Activated naive CD8-positive, alpha-beta T cell (primary cell): ENCODE results near the gene NCLN.
"Not testable (repeated sequence)": the region's sequence is repeated elsewhere in the genome, so short reads cannot be mapped to it uniquely, and the experiment has no call there.

Experiments used
- H3K27ac Mint-ChIP-seq: one replicate; pipeline ENCODE4 v1.8.0; 2021; ENCODE audit warnings: mixed read lengths
- H3K27me3 Mint-ChIP-seq: one replicate; pipeline ENCODE4 v1.8.0; 2021; ENCODE audit warnings: mixed read lengths
- H3K36me3 Mint-ChIP-seq: one replicate; pipeline ENCODE4 v1.8.0; 2021; ENCODE audit warnings: mixed read lengths
- H3K4me1 Mint-ChIP-seq: one replicate; pipeline ENCODE4 v1.8.0; 2021; ENCODE audit warnings: low read depth, mixed read lengths
- H3K4me3 Mint-ChIP-seq: one replicate; pipeline ENCODE4 v1.8.0; 2021; ENCODE audit warnings: mild to moderate bottlenecking, mixed read lengths
- H3K9me3 Mint-ChIP-seq: one replicate; pipeline ENCODE4 v1.8.0; 2021; ENCODE audit warnings: low read depth, mixed read lengths

NCLN gene

GRCh38 chr19:3198901-3199700, 13.4 kb downstream of the NCLN start:
- H3K4me3 Mint-ChIP-seq, result no peak overlapping the region
- peaks cover 2% of the 10 kb centered on the region for H3K36me3 Mint-ChIP-seq
- no peaks in the 10 kb centered on the region for H3K9me3 Mint-ChIP-seq
- no peaks in the 10 kb centered on the region for H3K27me3 Mint-ChIP-seq
- no peaks in the 10 kb centered on the region for H3K4me1 Mint-ChIP-seq
- no peak overlapping the region for H3K27ac Mint-ChIP-seq

- H3K9me3 Mint-ChIP-seq, result no peaks in the 10 kb centered on the region
- H3K36me3 Mint-ChIP-seq, result no peaks in the 10 kb centered on the region
- no peaks in the 10 kb centered on the region for H3K4me1 Mint-ChIP-seq
- H3K27ac Mint-ChIP-seq, result no peak overlapping the region
- no peaks in the 10 kb centered on the region for H3K27me3 Mint-ChIP-seq
- no peak overlapping the region for H3K4me3 Mint-ChIP-seq
These were observed 15.5 kb downstream of the NCLN start for GRCh38 chr19:3201072-3201700.

GRCh38 chr19:3201911-3202310, 16.2 kb downstream of the NCLN start:
- H3K4me1 Mint-ChIP-seq, result no peaks in the 10 kb centered on the region
- no peak overlapping the region for H3K27ac Mint-ChIP-seq
- no peaks in the 10 kb centered on the region for H3K36me3 Mint-ChIP-seq

GRCh38 chr19:3202346-3202745, 16.6 kb downstream of the NCLN start:
- no peaks in the 10 kb centered on the region for H3K9me3 Mint-ChIP-seq
- H3K27ac Mint-ChIP-seq, result no peak overlapping the region
- H3K4me3 Mint-ChIP-seq, result no peak overlapping the region
- H3K27me3 Mint-ChIP-seq, result no peaks in the 10 kb centered on the region
- no peaks in the 10 kb centered on the region for H3K4me1 Mint-ChIP-seq
- no peaks in the 10 kb centered on the region for H3K36me3 Mint-ChIP-seq

More at GRCh38 chr19:3201911-3202310, 16.2 kb downstream of the NCLN start:
- H3K4me3 Mint-ChIP-seq, result no peak overlapping the region
- H3K27me3 Mint-ChIP-seq, result no peaks in the 10 kb centered on the region
- H3K9me3 Mint-ChIP-seq, result no peaks in the 10 kb centered on the region

- not testable (repeated sequence) for H3K9me3 Mint-ChIP-seq, H3K36me3 Mint-ChIP-seq, H3K27ac Mint-ChIP-seq, H3K4me3 Mint-ChIP-seq, H3K4me1 Mint-ChIP-seq, H3K27me3 Mint-ChIP-seq
These were observed 17.2 kb downstream of the NCLN start for GRCh38 chr19:3202895-3203294.

GRCh38 chr19:3203805-3204645, 18.3 kb downstream of the NCLN start:
- Mint-ChIP-seq H3K4me1 (no peaks in the 10 kb centered on the region), H3K4me3 (no peak overlapping the region), H3K36me3 (no peaks in the 10 kb centered on the region), H3K9me3 (no peaks in the 10 kb centered on the region), H3K27me3 (no peaks in the 10 kb centered on the region), H3K27ac (no peak overlapping the region)

GRCh38 chr19:3204646-3205275, 19.0 kb downstream of the NCLN start:
- no peaks in the 10 kb centered on the region for H3K27me3 Mint-ChIP-seq
- H3K4me1 Mint-ChIP-seq, result no peaks in the 10 kb centered on the region
- no peaks in the 10 kb centered on the region for H3K36me3 Mint-ChIP-seq
- H3K4me3 Mint-ChIP-seq, result no peak overlapping the region
- no peaks in the 10 kb centered on the region for H3K9me3 Mint-ChIP-seq
- no peak overlapping the region for H3K27ac Mint-ChIP-seq

- H3K4me3 Mint-ChIP-seq, result no peak overlapping the region
- no peak overlapping the region for H3K27ac Mint-ChIP-seq
- H3K27me3 Mint-ChIP-seq, result no peaks in the 10 kb centered on the region
- H3K4me1 Mint-ChIP-seq, result no peaks in the 10 kb centered on the region
- H3K36me3 Mint-ChIP-seq, result no peaks in the 10 kb centered on the region
- H3K9me3 Mint-ChIP-seq, result no peaks in the 10 kb centered on the region
These were observed 20.7 kb downstream of the NCLN start for GRCh38 chr19:3206216-3206953.

- H3K36me3 Mint-ChIP-seq, result no peaks in the 10 kb centered on the region
- no peak overlapping the region for H3K27ac Mint-ChIP-seq
- H3K4me1 Mint-ChIP-seq, result no peaks in the 10 kb centered on the region
These were observed 21.9 kb downstream of the NCLN start for GRCh38 chr19:3207461-3208242.

GRCh38 chr19:3208317-3209207, 22.8 kb downstream of the NCLN start:
- no peaks in the 10 kb centered on the region for H3K4me1 Mint-ChIP-seq
- no peaks in the 10 kb centered on the region for H3K27me3 Mint-ChIP-seq
- H3K27ac Mint-ChIP-seq, result no peak overlapping the region
- H3K36me3 Mint-ChIP-seq, result no peaks in the 10 kb centered on the region
- H3K9me3 Mint-ChIP-seq, result no peaks in the 10 kb centered on the region
- H3K4me3 Mint-ChIP-seq, result no peak overlapping the region

More at GRCh38 chr19:3207461-3208242, 21.9 kb downstream of the NCLN start:
- H3K9me3 Mint-ChIP-seq, result no peaks in the 10 kb centered on the region
- no peak overlapping the region for H3K4me3 Mint-ChIP-seq
- H3K27me3 Mint-ChIP-seq, result no peaks in the 10 kb centered on the region

- Mint-ChIP-seq H3K36me3 (no peaks in the 10 kb centered on the region), H3K27ac (no peak overlapping the region), H3K4me1 (no peaks in the 10 kb centered on the region), H3K27me3 (no peaks in the 10 kb centered on the region), H3K9me3 (no peaks in the 10 kb centered on the region), H3K4me3 (no peak overlapping the region)
These were observed 24.8 kb downstream of the NCLN start for GRCh38 chr19:3210347-3211017.

- no peaks in the 10 kb centered on the region for H3K27me3 Mint-ChIP-seq
- H3K36me3 Mint-ChIP-seq, result no peaks in the 10 kb centered on the region
- H3K4me3 Mint-ChIP-seq, result no peak overlapping the region
- no peak overlapping the region for H3K27ac Mint-ChIP-seq
- H3K9me3 Mint-ChIP-seq, result no peaks in the 10 kb centered on the region
- no peaks in the 10 kb centered on the region for H3K4me1 Mint-ChIP-seq
These were observed 25.5 kb downstream of the NCLN start for GRCh38 chr19:3211191-3211590.
